Keratinocyte (primary cell): Measurements from ENCODE around the gene CD276.

Experiments used
- EZH2 ChIP-seq: IDR thresholded peaks from one replicate; pipeline ENCODE4 v1.6.1; 2012; ENCODE audit warnings: inconsistent platforms, mild to moderate bottlenecking, low read length, moderate library complexity
- TF ChIP-seq, protein P1 (sequence below), 3 experiments: IDR thresholded peaks in 1 of 3; conservative IDR thresholded peaks in 1 of 3; optimal IDR thresholded peaks in 1 of 3; 2 replicates in 2 of 3; 3 replicates in 1 of 3; pipeline versions ENCODE3 to v1.5.1; 2011; ENCODE audit warnings: low read length in 3 of 3, mild to moderate bottlenecking in 3 of 3, moderate library complexity in 2 of 3, control low read depth in 1 of 3, inconsistent platforms in 1 of 3; ENCODE audit not compliant: insufficient read depth in 2 of 3; ENCODE audit errors: extremely low read depth in 1 of 3

DNA sequence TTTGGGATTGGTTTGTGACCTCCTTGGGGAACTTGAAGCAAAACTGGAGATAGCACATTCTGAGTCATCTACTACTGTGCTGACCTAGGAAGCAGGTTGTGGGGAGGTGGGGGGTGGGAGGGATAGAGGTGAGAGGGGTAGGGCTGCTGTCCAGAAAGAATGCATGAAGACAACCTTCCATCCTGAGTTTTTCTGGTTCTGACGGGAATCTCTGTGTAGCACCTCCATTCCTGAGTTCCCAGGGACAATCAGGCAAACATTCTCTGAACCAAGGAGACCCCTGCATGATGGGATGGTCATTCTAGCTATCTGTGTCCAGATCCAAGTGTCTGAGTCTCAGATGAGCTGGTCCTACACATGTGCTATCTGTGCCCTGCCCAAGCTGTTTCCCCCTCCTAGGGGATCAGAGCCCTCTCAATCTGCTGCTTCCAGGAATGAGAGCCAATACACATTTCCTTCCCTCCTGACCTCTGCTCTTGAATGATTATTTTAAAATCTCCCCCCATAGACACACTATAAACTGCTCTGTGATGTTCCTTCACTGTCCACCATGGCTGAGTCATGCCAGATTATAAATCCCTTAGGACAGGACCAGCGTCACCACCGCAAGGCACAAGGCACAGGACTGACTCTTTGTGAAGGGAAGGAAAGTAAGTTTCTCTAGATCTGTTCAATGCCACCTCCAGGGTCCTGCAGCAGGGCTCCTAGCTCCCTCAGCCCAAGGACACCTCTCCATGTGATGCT is 2.2 kb upstream of the CD276 start:
- TF ChIP-seq, protein P1, sequence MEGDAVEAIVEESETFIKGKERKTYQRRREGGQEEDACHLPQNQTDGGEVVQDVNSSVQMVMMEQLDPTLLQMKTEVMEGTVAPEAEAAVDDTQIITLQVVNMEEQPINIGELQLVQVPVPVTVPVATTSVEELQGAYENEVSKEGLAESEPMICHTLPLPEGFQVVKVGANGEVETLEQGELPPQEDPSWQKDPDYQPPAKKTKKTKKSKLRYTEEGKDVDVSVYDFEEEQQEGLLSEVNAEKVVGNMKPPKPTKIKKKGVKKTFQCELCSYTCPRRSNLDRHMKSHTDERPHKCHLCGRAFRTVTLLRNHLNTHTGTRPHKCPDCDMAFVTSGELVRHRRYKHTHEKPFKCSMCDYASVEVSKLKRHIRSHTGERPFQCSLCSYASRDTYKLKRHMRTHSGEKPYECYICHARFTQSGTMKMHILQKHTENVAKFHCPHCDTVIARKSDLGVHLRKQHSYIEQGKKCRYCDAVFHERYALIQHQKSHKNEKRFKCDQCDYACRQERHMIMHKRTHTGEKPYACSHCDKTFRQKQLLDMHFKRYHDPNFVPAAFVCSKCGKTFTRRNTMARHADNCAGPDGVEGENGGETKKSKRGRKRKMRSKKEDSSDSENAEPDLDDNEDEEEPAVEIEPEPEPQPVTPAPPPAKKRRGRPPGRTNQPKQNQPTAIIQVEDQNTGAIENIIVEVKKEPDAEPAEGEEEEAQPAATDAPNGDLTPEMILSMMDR (optimal IDR thresholded peaks at IDR 0.05 in 1 of 3, IDR thresholded peaks at IDR 0.05 in 1 of 3, conservative IDR thresholded peaks at IDR 0.05 in 1 of 3; ENCODE audit: extremely low read depth in 1 of 3, insufficient read depth in 2 of 3, low read length in 3 of 3): no peak
- no peak for TF ChIP-seq EZH2
